Fibroblast of the aortic adventitia (primary cell): ENCODE results near the gene LRRC38. TPM values are rescaled to one million over a fixed set of nuclear protein-coding genes. Genes with fewer than 3 reads are reported as not detected.
"Not testable (repeated sequence)": the region's sequence is repeated elsewhere in the genome, so short reads cannot be mapped to it uniquely, and the experiment has no call there.

ENCODE experiments used
- DNase-seq: peaks from one replicate; pipeline ENCODE4 v3.0.0-alpha.2; 2010; ENCODE audit warnings: low read depth
- H3K4me3 ChIP-seq: 2 replicates; pipeline ENCODE4 v1.5.1; 2011; ENCODE audit warnings: low read depth, mild to moderate bottlenecking, control low read depth, low read length, moderate library complexity
- CTCF ChIP-seq: IDR thresholded peaks from 2 replicates; pipeline ENCODE4 v1.5.1; 2011; ENCODE audit warnings: mild to moderate bottlenecking, low read length, control low read depth, inconsistent platforms; ENCODE audit not compliant: insufficient read depth
- total RNA-seq: library from RNA; depleted of rRNA; stranded (reverse); fragments of >200 nt; gene quantifications from 2 replicates; pipeline ENCODE4 v1.2.3, GENCODE V29; 2012; ENCODE audit warnings: low replicate concordance

Gene LRRC38
- total RNA-seq: not detected in 2 replicates

GRCh38 chr1:13513895-13514546 lies at the start of gene LRRC38:
Gene LRRC38, minus strand, starts transcription at chr1:13514003. Its CDS starts 410 bp downstream, at chr1:13513593.
- DNase-seq: no peak
- no peak for TF ChIP-seq CTCF

GRCh38 chr1:13562981-13563380 lies 49.2 kb upstream of the LRRC38 start:
- H3K4me3 ChIP-seq, DNase-seq: not testable (repeated sequence)

More at GRCh38 chr1:13513895-13514546, at the start of gene LRRC38:
- no peak within 1 kb of the TSS for H3K4me3 ChIP-seq

- no peak for DNase-seq
- no peak for TF ChIP-seq CTCF
- H3K4me3 ChIP-seq: no peak overlapping the region
Measured at GRCh38 chr1:13560541-13560940, 46.7 kb upstream of the LRRC38 start.

GRCh38 chr1:13556224-13556764 lies 42.5 kb upstream of the LRRC38 start:
- no peak overlapping the region for H3K4me3 ChIP-seq
- no peak for TF ChIP-seq CTCF
- no peak for DNase-seq

- no peak for DNase-seq
- no peak overlapping the region for H3K4me3 ChIP-seq
- TF ChIP-seq CTCF: no peak
Measured at GRCh38 chr1:13554798-13555197, 41.0 kb upstream of the LRRC38 start.

- no peak overlapping the region for H3K4me3 ChIP-seq
- DNase-seq: no peak
- TF ChIP-seq CTCF: no peak
Measured at GRCh38 chr1:13550663-13551062, 36.9 kb upstream of the LRRC38 start.

- no peak for TF ChIP-seq CTCF
- DNase-seq: no peak
- no peak overlapping the region for H3K4me3 ChIP-seq
Measured at GRCh38 chr1:13549521-13549920, 35.7 kb upstream of the LRRC38 start.
